CD4-positive, CD25-positive, alpha-beta regulatory T cell (primary cell): ENCODE data around the gene BRINP3. TPM values are rescaled to one million over a fixed set of nuclear protein-coding genes. Genes with fewer than 3 reads are reported as not detected.

Source experiments
- ATAC-seq, 2 donors: fragments of 150-1000 bp; cut with Tn5 transposase; one replicate each; pipeline ENCODE4 v1.10.0; 2021; ENCODE audit warnings: low read depth in 2 of 2, moderate number of reproducible peaks in 2 of 2, moderate library complexity in 1 of 2
- DNase-seq, 3 donors: peaks; one replicate each; pipeline versions ENCODE4 v3.0.0 to v3.0.0-alpha.2; 2012 to 2022; ENCODE audit warnings: mixed read lengths in 1 of 3
- H3K27ac ChIP-seq: one replicate; pipeline ENCODE4 v1.7.0; 2013; ENCODE audit warnings: mild to moderate bottlenecking, low read length; ENCODE audit not compliant: insufficient read depth, poor library complexity, severe bottlenecking
- H3K27me3 ChIP-seq: one replicate; pipeline ENCODE4 v1.7.0; 2013; ENCODE audit warnings: low read length; ENCODE audit not compliant: control insufficient read depth, insufficient read depth
- H3K36me3 ChIP-seq: one replicate; pipeline ENCODE4 v1.7.0; 2013; ENCODE audit warnings: mild to moderate bottlenecking, low read length, moderate library complexity; ENCODE audit not compliant: control insufficient read depth, insufficient read depth
- H3K4me1 ChIP-seq: 2 replicates; pipeline ENCODE4 v1.7.0; 2013; ENCODE audit warnings: mild to moderate bottlenecking, low read length; ENCODE audit not compliant: insufficient read depth, control insufficient read depth, poor library complexity, severe bottlenecking
- H3K4me3 ChIP-seq: one replicate; pipeline ENCODE4 v1.7.0; 2013; ENCODE audit warnings: low read depth, mild to moderate bottlenecking, low read length, moderate library complexity
- H3K9me3 ChIP-seq, 2 experiments: 1 replicate in 1 of 2; 2 replicates in 1 of 2; pipeline ENCODE4 v1.7.0; 2013; ENCODE audit warnings: low read length in 2 of 2, mild to moderate bottlenecking in 1 of 2, moderate library complexity in 1 of 2; ENCODE audit not compliant: control insufficient read depth in 2 of 2
- H3K27ac Mint-ChIP-seq, 3 donors: one replicate each; pipeline ENCODE4 v1.8.0; 2020 to 2022; ENCODE audit warnings: mild to moderate bottlenecking in 3 of 3, mixed read lengths in 3 of 3, moderate library complexity in 2 of 3
- H3K27me3 Mint-ChIP-seq: one replicate; pipeline ENCODE4 v1.8.0; 2022; ENCODE audit warnings: mild to moderate bottlenecking, mixed read lengths
- H3K36me3 Mint-ChIP-seq: one replicate; pipeline ENCODE4 v1.8.0; 2020; ENCODE audit warnings: mixed read lengths
- H3K4me1 Mint-ChIP-seq, 4 donors: one replicate each; pipeline ENCODE4 v1.8.0; 2020 to 2022; ENCODE audit warnings: mixed read lengths in 4 of 4, mild to moderate bottlenecking in 1 of 4
- H3K4me3 Mint-ChIP-seq, 4 donors: one replicate each; pipeline ENCODE4 v1.8.0; 2020 to 2022; ENCODE audit warnings: mild to moderate bottlenecking in 4 of 4, mixed read lengths in 4 of 4, moderate library complexity in 3 of 4
- H3K9me3 Mint-ChIP-seq, 7 donors: one replicate each; pipeline ENCODE4 v1.8.0; 2020 to 2022; ENCODE audit warnings: mixed read lengths in 7 of 7, mild to moderate bottlenecking in 3 of 7, moderate library complexity in 2 of 7
- polyA plus RNA-seq, 4 donors: library from polyadenylated mRNA; unstranded; fragments of 300-500 nt; fragmentation: Illumina TruSeq; gene quantifications; one replicate each; pipeline ENCODE4 v1.2.3, GENCODE V29; 2021
- total RNA-seq: library from RNA; stranded (reverse); gene quantifications from one replicate; pipeline ENCODE4 v1.2.3, GENCODE V29; 2022

BRINP3 gene
- total and polyA plus RNA-seq, 5 donors from 2014 or later, result not detected

- Histone ChIP-seq H3K4me1 (no peaks in the 10 kb centered on the region), H3K4me3 (no peak overlapping the region), H3K27ac (no peak overlapping the region), H3K27me3 (no peaks in the 10 kb centered on the region), H3K36me3 (no peaks in the 10 kb centered on the region), H3K9me3 (no peaks in the 10 kb centered on the region)
- no peaks in the 10 kb centered on the region for H3K27me3 Mint-ChIP-seq
- H3K27ac Mint-ChIP-seq, result no peak overlapping the region
- H3K4me3 Mint-ChIP-seq, result no peak overlapping the region
- DNase-seq, result no peak
- H3K9me3 Mint-ChIP-seq, result peaks cover 0 to 8% (median 3%) of the 10 kb centered on the region in 7 donors
- no peaks in the 10 kb centered on the region for H3K4me1 Mint-ChIP-seq
- no peak for ATAC-seq
- H3K36me3 Mint-ChIP-seq, result no peaks in the 10 kb centered on the region
These were observed 234.6 kb downstream of the BRINP3 start for GRCh38 chr1:190243056-190243455.

DNA sequence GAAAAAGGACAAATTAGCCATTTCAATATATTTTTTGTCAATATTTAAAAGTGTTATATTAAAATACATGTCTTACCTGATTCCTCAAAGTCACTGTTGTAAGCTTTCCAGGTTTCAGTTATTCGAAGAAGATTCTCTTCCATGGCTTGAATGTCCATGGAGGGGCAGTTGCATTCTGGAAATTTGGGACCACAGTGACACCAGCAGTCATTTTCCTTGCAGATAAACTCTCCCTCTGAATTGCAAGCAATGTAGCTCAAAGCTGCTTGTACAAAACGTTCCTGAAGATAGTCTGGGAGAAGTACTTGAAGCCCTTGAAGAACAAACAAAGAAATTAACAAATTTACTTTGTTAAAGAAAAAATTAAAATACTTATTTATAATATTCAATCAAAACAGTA, 251.7 kb downstream of the BRINP3 start:
- no peak overlapping the region for H3K4me3 Mint-ChIP-seq
- Histone ChIP-seq H3K36me3 (no peaks in the 10 kb centered on the region), H3K4me3 (no peak overlapping the region), H3K27ac (no peak overlapping the region), H3K9me3 (no peaks in the 10 kb centered on the region), H3K4me1 (no peaks in the 10 kb centered on the region), H3K27me3 (no peaks in the 10 kb centered on the region)
- no peak overlapping the region for H3K27ac Mint-ChIP-seq
- ATAC-seq (no peak), DNase-seq (no peak)
- H3K4me1 Mint-ChIP-seq, result no peaks in the 10 kb centered on the region
- no peaks in the 10 kb centered on the region for H3K27me3 Mint-ChIP-seq
- no peaks in the 10 kb centered on the region for H3K36me3 Mint-ChIP-seq
- H3K9me3 Mint-ChIP-seq, result peaks cover 0 to 8% (median 2%) of the 10 kb centered on the region in 7 donors

DNA sequence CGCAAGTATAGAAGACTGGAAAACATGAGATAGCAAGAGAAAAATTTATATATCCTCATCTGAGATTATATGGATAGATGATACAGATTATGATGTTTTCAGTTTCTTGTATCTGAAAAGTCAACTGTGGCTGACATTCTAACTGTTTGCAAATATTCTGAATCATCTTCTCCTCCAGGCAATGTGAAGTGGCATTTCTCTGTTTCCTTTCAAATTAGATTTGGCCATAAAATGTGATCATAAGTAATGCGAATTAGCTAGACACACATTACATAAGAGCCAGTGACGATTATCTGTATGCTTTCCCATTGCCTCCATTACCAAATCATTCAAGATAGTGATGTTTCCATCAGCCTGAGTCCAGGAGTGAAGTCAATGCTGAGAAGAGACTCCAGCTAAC, 265.2 kb downstream of the BRINP3 start:
- Mint-ChIP-seq H3K36me3 (no peaks in the 10 kb centered on the region), H3K27me3 (no peaks in the 10 kb centered on the region), H3K4me1 (no peaks in the 10 kb centered on the region), H3K27ac (no peak overlapping the region), H3K4me3 (no peak overlapping the region), H3K9me3 (peaks cover 0 to 9% (median 4%) of the 10 kb centered on the region in 7 donors)
- H3K4me3 ChIP-seq, result no peak overlapping the region
- H3K36me3 ChIP-seq, result no peaks in the 10 kb centered on the region
- H3K27me3 ChIP-seq, result no peaks in the 10 kb centered on the region
- DNase-seq, result no peak
- ATAC-seq, result no peak
- no peaks in the 10 kb centered on the region for H3K9me3 ChIP-seq
- H3K27ac ChIP-seq, result no peak overlapping the region
- H3K4me1 ChIP-seq, result no peaks in the 10 kb centered on the region

- H3K4me1 ChIP-seq, result no peaks in the 10 kb centered on the region
- H3K36me3 ChIP-seq, result no peaks in the 10 kb centered on the region
- Mint-ChIP-seq H3K27ac (no peak overlapping the region), H3K36me3 (no peaks in the 10 kb centered on the region), H3K4me1 (no peaks in the 10 kb centered on the region), H3K27me3 (no peaks in the 10 kb centered on the region), H3K9me3 (peaks cover under 1 to 21% (median 4%) of the 10 kb centered on the region in 7 donors), H3K4me3 (no peak overlapping the region)
- no peaks in the 10 kb centered on the region for H3K27me3 ChIP-seq
- no peaks in the 10 kb centered on the region for H3K9me3 ChIP-seq
- H3K27ac ChIP-seq, result no peak overlapping the region
- DNase-seq (no peak), ATAC-seq (no peak)
- no peak overlapping the region for H3K4me3 ChIP-seq
These were observed 269.9 kb downstream of the BRINP3 start for GRCh38 chr1:190207733-190208132.

DNA sequence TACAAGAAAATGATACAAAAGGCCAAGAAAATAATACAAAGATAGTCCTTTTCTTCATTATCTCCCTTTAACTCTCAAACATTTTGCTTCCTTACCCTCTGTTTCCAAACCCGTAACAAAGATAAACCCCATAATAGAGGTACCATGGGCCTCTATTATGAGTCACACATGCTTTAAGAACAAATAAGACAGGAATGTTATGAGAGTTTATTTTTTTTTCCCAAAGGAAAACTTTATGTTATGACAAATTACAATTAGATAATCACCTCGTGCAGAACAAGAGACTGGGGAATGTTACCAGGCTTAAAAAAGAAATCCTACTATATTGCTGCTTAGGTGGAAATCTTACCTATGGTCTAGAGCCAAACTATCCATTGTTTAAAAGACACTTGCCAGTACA, 272.0 kb downstream of the BRINP3 start:
- Histone ChIP-seq H3K27me3 (no peaks in the 10 kb centered on the region), H3K27ac (no peak overlapping the region), H3K4me3 (no peak overlapping the region), H3K4me1 (no peaks in the 10 kb centered on the region), H3K9me3 (no peaks in the 10 kb centered on the region), H3K36me3 (no peaks in the 10 kb centered on the region)
- Mint-ChIP-seq H3K27ac (no peak overlapping the region), H3K4me3 (no peak overlapping the region), H3K4me1 (no peaks in the 10 kb centered on the region), H3K9me3 (peaks cover 2 to 19% (median 7%) of the 10 kb centered on the region in 7 donors), H3K27me3 (no peaks in the 10 kb centered on the region), H3K36me3 (no peaks in the 10 kb centered on the region)
- DNase-seq (no peak), ATAC-seq (no peak)

DNA sequence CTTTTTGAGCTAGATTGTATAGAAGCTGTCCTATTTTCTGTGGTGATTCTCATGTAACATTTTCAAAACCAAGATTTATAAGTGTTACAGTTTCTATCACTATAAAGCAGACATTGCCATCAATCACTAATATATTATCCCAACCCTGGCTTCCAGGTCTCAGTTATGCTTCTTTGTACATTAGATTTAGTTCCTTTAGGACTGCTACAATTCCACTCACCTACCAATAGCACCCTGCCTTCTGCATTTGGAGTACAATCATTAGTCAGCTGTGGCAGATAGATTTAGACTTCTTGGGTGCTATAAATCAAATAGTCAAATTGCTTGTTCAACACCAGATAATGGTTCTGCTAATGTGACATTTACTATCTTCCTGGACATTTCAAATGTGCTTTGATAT, 281.6 kb downstream of the BRINP3 start:
- Mint-ChIP-seq H3K4me1 (no peaks in the 10 kb centered on the region), H3K36me3 (no peaks in the 10 kb centered on the region), H3K27me3 (no peaks in the 10 kb centered on the region), H3K4me3 (no peak overlapping the region), H3K27ac (no peak overlapping the region), H3K9me3 (peaks cover 0 to 30% (median 4%) of the 10 kb centered on the region in 7 donors)
- Histone ChIP-seq H3K4me3 (no peak overlapping the region), H3K4me1 (no peaks in the 10 kb centered on the region), H3K9me3 (peaks cover 2 to 14% of the 10 kb centered on the region in 2 experiments), H3K27ac (no peak overlapping the region), H3K36me3 (no peaks in the 10 kb centered on the region), H3K27me3 (no peaks in the 10 kb centered on the region)
- ATAC-seq, result no peak
- no peak for DNase-seq

GRCh38 chr1:190193508-190194115, 284.1 kb downstream of the BRINP3 start:
- no peaks in the 10 kb centered on the region for H3K4me1 ChIP-seq
- no peaks in the 10 kb centered on the region for H3K36me3 Mint-ChIP-seq
- no peak overlapping the region for H3K27ac Mint-ChIP-seq
- H3K4me3 Mint-ChIP-seq, result no peak overlapping the region
- H3K27me3 Mint-ChIP-seq, result no peaks in the 10 kb centered on the region
- H3K4me1 Mint-ChIP-seq, result no peaks in the 10 kb centered on the region
- no peaks in the 10 kb centered on the region for H3K27me3 ChIP-seq
- H3K9me3 ChIP-seq, result peaks cover 0 to 18% of the 10 kb centered on the region in 2 experiments
- ATAC-seq (no peak), DNase-seq (no peak)
- no peaks in the 10 kb centered on the region for H3K36me3 ChIP-seq
- H3K4me3 ChIP-seq, result no peak overlapping the region
- peaks cover 0 to 19% (median 2%) of the 10 kb centered on the region in 7 donors for H3K9me3 Mint-ChIP-seq
- H3K27ac ChIP-seq, result no peak overlapping the region

DNA sequence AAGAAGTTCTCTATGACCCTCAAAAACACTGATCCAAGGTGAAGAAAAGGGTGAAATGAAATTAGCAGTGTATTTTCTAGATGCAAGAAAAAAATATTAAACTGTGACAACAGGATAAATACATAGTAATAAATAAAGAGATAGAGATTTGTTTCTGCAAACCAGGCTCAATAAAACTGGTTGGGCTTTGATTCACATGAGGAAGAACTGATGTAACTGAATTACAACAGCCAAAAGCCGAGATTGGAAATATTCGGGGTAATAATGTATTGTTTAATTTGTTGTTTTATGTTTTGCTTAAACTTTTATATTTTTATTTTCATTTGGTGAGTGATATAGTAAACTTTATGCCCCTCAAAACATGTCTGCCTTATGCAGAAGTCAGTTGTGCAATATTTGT, 285.0 kb downstream of the BRINP3 start:
- Histone ChIP-seq H3K27me3 (no peaks in the 10 kb centered on the region), H3K4me1 (no peaks in the 10 kb centered on the region), H3K9me3 (peaks cover 0 to 11% of the 10 kb centered on the region in 2 experiments), H3K27ac (no peak overlapping the region), H3K36me3 (no peaks in the 10 kb centered on the region), H3K4me3 (no peak overlapping the region)
- H3K4me1 Mint-ChIP-seq, result no peaks in the 10 kb centered on the region
- no peak overlapping the region for H3K4me3 Mint-ChIP-seq
- ATAC-seq (no peak), DNase-seq (no peak)
- H3K27me3 Mint-ChIP-seq, result no peaks in the 10 kb centered on the region
- no peak overlapping the region for H3K27ac Mint-ChIP-seq
- peaks cover 0 to 14% (median 2%) of the 10 kb centered on the region in 7 donors for H3K9me3 Mint-ChIP-seq
- no peaks in the 10 kb centered on the region for H3K36me3 Mint-ChIP-seq
